Smooth muscle cell of the brain vasculature (primary cell): ENCODE measurements around the gene TICAM1.
"Not testable (repeated sequence)": the region's sequence is repeated elsewhere in the genome, so short reads cannot be mapped to it uniquely, and the experiment has no call there.

Experiments
- DNase-seq: peaks from one replicate; pipeline ENCODE4 v3.0.0-alpha.2; 2012; ENCODE audit warnings: low read depth, low spot score

TICAM1 gene

DNA sequence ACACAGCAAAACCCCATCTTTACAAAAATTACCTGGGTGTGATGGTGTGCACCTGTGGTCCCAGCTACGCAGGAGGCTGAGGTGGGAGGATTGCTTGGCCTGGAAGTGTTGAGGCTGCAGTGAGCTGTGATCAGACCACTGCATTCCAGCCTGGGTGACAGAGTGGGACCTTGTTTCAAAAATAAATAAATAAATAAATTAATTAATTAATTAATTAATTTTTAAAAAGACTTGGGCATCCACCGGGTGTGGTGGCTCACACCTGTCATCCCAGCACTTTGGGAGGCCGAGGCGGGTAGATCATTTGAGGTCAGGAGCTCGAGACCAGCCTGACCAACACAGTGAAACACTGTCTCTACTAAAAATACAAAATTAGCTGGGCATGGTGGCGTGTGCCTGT, 26.4 kb downstream of the TICAM1 start:
- not testable (repeated sequence) for DNase-seq

DNA sequence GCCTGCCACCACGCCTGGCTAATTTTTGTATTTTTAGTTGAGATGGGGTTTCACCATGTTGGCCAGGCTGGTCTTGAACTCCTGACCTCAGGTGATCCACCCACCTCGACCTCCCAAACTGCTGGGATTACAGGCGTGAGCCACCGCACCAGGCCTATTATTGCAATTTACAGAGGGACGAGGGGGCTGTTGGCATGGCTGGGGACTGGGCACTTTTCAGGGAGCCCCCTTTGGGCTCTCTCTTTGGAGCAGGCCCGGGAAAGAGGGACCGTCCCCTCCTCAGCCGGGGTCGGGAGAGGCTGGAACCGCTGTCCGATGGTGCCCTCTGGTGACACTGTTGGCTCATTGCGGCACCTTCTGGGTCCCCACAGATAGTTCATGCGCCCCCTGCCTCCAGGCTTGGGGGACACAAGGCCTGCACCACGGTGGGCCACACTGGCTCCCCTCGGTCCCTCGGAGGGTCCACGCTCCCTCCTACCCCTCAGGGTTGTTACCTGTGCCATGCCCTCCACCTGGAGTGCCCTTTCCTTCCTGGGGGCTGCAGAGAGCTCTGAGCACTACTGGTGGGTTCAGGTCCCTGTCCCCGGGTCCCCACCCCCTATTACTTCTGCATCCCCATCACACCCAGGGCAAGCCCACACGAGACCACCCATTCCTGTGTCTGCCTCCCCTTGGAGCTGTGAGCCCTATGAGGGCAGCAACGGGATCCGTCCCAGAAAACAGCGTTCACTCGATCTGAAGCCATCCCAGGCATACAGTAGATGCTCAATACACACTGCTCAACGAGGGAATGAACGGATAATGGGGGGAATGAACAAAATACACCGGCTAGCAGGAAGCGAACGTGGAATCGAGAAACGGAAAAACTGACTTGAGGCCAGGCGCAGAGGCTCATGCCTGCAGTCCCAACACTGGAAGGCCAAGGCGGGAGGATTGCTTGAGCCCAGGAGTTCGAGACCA, 27.5 kb downstream of the TICAM1 start:
- DNase-seq: no peak

DNA sequence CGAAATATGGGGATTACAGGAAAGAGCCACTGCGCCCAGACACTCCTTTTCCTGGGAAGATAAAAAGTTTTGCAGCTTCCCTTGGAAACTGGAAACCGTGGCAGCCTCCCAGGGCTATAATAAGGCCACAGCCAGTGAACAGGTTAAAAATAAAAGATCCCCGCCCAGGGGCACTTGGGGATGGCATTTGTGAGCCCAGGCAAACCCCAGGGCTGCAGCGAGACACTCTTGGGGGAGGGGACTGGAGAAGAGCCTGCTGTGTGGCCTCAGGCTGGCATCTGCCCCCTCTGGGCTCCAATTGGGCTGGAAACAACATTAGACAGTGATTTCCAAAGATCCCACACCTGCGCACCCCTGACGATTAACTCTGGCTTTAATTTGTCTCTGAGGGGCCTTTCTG, 28.8 kb downstream of the TICAM1 start:
- no peak for DNase-seq

DNA sequence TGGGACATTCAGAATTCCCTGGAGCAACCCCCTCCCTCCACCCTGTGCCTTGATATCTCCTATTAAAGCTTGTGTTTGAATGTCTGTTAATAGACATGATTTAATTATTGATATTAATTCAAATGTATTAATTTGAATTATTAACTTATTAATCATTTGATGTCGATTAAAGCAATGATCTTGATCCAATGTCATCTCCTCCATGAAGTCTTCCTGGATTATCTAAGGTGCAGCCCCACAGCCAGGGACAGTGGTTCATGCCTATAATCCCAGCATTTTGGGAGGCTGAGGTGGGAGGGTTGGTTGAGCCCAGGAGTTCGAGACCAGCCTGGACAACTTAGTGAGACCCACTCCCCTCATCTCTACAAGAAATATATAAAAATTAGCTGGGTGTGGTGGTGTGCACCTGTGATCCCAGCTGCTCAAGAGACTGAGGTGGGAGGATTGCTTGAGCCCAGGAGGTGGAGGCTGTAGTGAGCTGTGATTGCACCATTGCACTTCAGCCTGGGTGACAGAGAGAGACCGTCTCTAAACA, 30.4 kb downstream of the TICAM1 start:
- no peak for DNase-seq

DNA sequence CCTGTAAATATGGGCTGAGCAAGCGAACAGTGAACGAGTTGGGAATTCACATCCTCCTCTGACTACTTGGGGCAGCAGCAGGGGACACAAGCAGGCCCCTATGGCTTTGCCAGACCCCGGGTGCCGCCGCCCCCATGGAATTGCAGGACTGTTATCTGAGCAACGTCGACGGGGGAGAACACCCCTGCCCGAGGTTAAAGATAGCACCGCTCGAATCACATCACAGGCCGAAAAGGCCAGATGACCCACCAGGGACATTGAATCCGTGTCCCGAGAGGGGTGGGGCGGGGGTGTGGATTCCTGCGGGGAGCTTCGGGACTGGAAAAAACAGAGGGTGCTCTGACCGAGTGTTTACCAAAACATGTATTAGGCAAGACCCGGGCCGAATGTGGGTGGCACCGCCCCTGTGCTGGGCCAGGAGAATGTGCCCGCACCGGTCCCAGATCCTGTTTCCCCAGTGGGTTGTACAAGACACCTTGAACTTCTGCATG, 30.9 kb downstream of the TICAM1 start:
- DNase-seq: no peak

DNA sequence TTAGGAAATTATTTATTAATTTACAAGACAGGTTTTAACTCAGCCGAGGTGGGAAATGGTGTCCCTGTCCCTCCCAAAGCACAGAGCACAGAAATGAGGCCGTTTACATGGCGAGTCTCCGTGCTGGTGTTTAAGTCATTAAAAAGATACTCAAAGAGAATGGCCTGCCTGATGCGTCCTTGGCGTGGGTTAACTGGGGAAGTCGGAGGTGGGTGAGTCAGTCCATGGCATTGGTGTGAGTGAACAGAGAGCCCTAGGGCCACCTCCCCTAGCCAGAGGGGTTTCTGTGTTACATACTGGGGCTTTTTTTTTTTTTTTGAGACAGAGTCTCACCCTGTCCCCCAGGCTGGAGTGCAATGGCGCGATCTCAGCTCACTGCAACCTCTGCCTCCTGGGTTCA, 36.1 kb downstream of the TICAM1 start:
- no peak for DNase-seq

DNA sequence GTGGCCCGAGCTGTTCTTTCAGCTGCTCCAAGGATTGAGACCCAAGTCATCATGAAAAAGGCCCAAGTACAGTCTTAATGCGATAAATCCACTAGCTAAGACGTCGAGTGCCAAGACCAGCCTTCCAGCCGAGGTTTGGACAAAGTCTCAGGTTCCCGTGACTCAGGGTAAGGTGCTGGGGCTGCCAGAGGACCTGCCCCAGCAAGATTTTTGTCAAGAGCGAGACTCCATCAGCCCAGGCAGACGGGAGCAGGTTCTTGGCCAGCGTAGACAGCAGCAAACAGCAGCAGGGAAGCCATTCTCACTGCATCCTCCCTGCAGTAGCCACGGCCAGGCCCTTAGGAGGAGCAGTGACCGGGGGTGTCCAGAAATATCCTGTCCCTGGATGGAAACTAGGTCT, 36.5 kb downstream of the TICAM1 start:
- DNase-seq: no peak

DNA sequence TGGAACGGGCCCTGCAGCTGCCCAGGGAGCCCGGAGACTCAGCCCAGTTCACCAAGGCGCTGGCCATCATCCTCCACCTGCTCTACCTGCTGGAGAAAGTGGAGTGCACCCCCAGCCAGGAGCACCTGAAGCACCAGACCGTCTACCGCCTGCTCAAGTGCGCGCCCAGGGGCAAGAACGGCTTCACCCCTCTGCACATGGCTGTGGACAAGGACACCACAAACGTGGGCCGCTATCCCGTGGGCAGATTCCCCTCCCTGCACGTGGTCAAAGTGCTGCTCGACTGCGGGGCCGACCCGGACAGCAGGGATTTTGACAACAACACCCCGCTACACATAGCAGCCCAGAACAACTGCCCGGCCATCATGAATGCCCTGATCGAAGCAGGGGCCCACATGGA, 38.2 kb downstream of the TICAM1 start:
- not testable (repeated sequence) for DNase-seq

DNA sequence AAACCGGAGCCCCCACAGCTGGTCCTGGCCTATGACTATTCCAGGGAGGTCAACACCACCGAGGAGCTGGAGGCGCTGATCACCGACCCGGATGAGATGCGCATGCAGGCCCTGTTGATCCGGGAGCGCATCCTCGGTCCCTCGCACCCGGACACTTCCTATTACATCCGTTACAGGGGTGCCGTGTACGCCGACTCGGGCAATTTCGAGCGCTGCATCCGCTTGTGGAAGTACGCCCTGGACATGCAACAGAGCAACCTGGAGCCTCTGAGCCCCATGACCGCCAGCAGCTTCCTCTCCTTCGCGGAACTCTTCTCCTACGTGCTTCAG, 38.7 kb downstream of the TICAM1 start:
- DNase-seq: not testable (repeated sequence)

DNA sequence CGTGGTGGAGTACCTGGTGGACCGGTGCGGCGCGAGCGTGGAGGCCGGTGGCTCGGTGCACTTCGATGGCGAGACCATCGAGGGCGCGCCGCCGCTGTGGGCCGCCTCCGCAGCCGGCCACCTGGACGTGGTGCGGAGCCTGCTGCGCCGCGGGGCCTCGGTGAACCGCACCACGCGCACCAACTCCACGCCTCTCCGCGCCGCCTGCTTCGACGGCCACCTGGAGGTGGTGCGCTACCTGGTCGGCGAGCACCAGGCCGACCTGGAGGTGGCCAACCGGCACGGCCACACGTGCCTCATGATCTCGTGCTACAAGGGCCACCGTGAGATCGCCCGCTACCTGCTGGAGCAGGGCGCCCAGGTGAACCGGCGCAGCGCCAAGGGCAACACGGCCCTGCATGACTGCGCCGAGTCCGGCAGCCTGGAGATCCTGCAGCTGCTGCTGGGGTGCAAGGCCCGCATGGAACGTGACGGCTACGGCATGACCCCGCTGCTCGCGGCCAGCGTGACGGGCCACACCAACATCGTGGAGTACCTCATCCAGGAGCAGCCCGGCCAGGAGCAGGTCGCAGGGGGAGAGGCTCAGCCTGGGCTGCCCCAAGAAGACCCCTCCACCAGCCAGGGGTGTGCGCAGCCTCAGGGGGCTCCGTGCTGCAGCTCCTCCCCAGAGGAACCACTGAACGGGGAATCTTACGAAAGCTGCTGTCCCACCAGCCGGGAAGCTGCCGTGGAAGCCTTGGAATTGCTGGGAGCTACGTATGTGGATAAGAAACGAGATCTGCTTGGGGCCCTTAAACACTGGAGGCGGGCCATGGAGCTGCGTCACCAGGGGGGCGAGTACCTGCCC, 39.3 kb downstream of the TICAM1 start:
- not testable (repeated sequence) for DNase-seq

DNA sequence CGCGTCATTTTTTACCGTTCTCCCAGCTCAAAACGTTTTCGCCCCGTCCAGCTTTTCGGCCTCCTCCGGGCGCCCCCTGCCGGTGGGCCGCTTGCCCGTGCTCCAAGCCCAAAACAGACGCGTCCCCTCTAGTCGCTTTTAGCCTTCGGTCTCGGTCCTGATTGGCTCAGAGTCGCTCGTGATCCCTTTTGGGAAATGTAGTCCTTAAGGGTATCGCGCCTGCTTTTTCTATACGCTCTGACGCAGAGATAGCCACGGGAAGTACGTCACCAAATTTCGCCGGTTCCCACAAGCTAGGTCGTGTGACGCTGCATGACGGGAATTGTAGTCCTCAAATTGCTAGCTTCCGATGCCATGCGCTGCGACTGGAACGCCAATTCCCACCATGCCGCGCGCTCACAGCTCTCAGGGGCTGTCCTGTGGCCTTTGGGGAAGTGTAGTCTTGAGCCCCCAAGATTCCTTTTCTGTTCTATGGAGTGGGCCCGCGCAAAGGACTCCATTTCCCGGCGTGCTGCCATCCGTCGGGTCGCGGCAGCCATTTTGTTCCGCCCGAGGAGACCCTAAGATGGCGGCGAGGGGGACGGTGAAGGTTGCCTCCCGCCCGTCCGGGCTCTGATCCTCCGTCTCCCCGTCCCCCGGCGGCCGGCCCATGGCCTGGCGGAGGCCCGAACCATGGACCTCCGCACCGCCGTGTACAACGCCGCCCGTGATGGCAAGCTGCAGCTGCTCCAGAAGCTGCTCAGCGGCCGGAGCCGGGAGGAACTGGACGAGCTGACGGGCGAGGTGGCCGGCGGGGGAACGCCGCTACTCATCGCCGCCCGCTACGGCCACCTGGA, 40.1 kb downstream of the TICAM1 start, which contains the start of gene FEM1A:
Gene FEM1A (plus strand): TSS at position 552 of the 836 bp plus-strand sequence. CDS start 121 bp downstream, at position 673.
- DNase-seq: peak; percentile 100

DNA sequence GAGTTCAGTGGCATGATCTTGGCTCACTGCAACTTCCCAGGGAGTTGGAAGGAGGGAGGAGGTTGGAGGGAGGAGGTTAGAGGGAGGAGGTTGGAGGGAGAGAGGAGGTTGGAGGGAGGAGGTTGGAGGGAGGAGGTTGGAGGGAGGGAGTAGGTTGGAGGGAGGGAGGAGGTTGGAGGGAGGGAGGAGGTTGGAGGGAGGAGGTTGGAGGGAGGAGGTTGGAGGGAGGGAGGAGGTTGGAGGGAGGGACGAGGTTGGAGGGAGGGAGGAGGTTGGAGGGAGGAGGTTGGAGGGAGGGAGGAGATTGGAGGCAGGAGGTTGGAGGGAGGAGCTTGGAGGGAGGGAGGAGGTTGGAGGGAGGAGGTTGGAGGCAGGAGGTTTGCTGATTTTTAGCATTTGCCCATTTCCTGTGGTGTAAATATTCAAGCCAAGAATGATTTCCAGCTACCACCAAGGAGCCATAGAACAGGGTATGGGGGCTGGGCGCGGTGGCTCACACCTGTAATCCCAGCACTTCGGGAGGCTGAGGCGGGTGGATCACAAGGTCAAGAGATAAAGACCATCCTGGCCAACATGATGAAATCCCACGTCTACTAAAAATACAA, 45.0 kb downstream of the TICAM1 start:
- DNase-seq: not testable (repeated sequence)

DNA sequence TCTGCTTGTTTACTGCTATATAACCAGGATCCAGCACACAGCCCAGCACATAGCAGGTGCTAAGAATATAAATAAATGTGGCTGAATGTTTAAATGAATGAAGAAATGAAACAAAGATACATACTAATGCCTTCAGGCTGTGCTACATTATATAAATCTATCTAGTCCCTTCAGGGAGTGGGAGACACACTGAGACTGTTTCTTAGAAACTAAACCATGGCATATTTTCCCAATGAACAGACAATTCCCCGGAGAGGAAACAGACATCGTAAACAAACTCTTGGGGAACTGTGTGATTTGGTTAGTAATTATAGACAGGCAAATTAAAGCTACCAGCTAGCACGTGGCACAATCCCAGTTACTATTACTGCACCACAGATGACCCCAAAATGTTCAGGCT, 49.7 kb downstream of the TICAM1 start:
- DNase-seq: no peak

DNA sequence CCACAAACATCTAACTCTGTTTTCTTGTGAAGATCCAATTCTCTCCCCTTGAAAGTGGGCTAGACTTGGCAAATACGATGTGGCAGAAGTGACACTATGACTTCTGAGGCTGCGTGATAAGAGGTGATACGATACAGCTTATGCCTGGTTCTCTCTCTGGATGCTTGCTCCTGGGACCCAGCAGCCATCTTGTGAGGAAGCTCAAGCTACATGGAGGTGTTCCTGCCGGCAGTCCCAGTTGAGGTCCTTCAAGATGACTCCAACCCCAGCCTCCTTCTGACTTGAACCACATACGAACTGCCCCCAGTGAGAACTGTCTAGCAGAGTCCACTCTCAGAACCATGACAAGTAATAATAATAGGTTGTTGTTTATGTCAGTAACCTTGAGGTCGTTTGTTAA, 50.7 kb downstream of the TICAM1 start:
- no peak for DNase-seq

DNA sequence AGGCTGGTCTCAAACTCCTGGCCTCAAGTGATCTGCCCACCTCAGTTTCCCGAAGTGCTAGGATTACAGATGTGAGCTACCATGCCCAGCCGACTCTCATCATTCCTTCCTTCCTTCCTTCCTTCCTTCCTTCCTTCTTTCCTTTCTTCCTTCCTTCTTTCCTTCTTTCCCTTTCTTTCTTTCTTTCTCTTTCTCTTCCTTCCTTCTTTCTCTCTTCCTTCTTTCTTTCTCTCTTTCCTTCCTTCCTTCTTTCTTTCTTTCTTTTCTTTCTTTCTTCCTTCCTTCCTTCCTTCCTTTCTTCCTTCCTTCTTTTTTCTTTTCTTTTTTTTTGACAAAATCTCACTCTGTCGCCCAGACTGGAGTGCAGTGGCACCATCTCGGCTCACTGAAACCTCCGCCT, 53.4 kb downstream of the TICAM1 start:
- not testable (repeated sequence) for DNase-seq

DNA sequence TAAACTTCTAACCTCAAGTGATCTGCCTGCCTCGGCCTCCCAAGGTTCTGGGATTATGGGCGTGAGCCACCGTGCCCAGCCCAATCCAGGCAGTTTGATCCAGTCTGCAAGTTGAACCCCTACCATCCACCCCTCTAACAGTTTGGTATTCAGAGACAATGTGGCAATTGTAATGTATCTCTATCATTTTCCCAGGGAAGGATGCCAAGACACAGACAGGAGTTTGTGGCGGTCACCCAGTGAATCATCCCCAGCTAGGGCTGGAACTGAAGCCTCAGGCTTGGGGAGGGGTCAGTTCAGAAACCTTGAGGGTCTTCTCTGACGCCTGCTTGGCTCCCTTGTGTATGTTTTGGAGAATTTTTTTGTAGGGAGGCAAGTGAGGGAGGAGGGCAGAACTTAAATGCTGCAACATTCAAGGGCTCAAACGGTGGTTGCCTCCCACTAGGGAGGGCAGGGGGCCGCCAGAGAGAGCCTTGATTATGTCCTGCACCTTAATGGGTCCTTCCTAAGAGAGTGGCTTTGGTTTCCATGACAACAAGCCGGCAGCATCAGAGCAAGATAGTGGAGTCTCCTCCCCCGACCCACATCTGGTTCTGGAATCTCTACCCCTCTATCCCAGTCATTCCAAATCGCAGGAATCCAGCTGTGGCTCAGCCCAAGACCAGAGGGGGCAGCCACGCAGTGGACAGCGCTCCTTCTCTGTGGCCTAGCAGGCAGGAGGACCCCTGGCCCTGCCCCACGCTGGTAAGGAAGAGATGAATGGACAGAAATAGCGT, 54.9 kb downstream of the TICAM1 start:
- DNase-seq: no peak

DNA sequence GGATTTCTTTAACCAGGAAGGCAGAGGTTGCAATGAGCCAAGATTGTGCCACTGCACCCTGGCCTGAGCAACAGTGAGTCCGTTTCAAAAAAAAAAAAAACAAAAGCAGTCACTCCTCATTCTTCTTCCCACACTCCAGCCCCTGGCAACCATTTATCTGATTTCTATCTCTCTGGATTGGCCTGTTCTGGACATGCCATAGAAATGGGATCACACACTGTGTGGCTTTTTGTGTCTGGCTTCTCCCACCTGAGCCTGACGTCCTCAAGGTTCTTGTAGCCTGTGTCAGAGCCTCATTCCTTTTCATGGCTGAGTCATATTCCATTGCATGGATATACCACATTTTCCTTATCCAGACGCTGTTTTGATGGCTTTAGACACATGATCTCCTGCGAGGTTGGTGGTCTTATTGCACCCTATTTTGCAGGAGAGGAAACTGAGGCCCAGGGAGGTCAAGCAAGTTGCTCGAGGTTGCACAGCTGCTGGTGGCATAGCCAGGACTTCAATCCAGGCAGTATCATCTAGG, 55.8 kb downstream of the TICAM1 start:
- no peak for DNase-seq

DNA sequence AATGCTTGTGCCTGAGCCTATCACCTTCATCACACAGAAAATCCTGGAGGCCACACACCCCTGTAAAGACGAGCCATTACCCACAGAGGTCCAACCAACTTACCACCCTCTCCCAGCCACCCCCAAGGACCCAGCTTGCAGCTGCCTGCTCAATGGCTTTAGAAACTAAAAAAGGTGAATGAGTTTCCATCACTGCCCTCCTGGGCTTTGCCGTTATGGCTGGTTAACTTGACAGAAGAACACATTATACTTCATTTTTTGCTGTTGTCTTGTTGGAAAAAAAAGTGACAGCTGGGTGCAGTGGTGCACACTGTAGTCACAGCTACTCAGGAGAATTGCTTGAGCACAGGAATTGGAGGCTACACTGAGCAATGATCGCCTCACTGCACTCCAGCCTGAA, 57.4 kb downstream of the TICAM1 start:
- DNase-seq: no peak

DNA sequence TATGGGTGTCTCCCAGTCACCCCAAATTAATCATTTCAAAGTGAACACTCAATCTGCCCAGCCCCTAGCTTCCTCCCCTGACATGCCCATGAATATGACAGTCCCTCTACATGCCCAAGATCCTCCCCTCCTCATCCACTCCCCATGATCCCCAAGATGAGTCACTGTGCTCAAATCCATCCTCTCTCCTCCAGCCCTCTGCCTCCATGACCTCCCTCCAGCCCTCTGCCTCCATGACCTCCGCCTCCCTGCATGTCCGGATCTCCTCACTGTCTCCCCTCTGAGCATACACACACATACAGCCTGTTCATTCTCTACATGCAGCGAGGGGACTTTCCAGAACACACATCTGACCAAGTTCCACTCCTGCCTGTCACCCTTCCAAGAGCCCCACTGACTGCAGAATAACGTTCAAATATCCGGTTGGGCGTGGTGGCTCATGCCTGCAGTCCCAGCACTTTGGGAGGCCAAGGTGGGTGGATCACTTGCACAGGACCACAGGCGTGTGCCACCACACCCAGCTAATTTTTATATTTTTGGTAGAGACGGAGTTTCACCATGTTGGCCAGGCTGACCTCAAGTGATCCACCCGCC, 58.4 kb downstream of the TICAM1 start:
- DNase-seq: no peak
